Dedifferentiated amniotic fluid mesenchymal stem cell (primary cell): ENCODE results near the gene FOXP3.

Experiments
- DNase-seq: peaks from one replicate; pipeline ENCODE4 v3.0.0-alpha.2; 2016; ENCODE audit errors: extremely low spot score

The FOXP3 gene

DNA sequence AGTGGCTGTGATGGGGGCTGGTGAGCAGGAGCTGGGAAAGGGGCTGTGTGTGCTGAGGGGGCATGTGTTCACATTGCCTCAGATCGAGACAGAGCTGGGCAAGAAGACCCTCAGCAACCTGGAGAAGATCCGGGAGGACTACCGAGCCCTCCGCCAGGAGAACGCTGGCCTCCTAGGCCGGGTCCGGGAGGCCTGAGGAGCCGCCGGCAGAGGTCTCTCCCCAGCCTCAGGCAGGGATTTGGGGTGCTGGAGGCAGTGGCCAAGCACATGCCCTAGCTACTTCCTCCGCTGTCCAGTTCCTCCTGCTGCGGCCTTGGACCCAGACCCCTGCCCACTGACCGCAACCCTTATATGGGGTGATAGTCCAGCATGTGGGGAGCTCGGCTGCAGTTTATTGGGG lies 14.4 kb downstream of the FOXP3 start:
- no peak for DNase-seq

DNA sequence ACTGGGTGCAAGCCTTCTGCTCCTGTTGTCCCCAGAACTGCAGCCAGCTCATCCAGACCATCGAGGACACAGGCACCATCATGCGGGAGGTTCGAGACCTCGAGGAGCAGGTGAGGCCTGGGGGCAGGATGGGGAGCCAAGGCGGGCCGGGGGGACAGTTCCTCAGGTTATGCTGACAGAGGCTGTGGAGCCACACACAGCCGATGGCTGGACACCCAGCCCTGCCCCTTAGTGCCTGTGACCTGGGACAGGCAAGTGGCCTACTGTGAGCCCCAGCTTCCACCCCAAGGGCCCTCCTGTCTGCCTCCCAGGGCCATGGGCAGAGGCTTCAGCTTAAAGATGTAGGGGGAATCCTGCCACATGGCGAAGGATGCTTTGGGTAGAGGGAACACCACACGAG lies 14.9 kb downstream of the FOXP3 start:
- DNase-seq, result no peak

DNA sequence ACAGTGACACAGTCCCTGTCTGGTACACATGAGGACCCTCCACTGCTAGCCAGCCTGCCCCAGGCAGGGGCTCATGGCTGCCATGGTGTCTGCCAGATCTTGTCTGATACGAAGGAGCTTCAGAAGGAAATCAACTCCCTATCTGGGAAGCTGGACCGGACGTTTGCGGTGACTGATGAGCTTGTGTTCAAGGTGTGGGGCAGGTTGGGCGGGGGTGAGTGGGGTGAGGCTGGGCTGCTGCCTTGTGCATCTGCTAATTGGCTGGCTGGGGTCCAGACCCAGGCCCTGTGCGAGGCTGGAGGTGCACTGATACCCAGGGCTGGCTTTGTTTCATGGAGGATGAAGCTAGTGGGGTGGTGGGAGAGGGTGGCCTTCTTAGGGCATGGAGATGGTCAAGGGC lies 15.4 kb downstream of the FOXP3 start:
- no peak for DNase-seq

DNA sequence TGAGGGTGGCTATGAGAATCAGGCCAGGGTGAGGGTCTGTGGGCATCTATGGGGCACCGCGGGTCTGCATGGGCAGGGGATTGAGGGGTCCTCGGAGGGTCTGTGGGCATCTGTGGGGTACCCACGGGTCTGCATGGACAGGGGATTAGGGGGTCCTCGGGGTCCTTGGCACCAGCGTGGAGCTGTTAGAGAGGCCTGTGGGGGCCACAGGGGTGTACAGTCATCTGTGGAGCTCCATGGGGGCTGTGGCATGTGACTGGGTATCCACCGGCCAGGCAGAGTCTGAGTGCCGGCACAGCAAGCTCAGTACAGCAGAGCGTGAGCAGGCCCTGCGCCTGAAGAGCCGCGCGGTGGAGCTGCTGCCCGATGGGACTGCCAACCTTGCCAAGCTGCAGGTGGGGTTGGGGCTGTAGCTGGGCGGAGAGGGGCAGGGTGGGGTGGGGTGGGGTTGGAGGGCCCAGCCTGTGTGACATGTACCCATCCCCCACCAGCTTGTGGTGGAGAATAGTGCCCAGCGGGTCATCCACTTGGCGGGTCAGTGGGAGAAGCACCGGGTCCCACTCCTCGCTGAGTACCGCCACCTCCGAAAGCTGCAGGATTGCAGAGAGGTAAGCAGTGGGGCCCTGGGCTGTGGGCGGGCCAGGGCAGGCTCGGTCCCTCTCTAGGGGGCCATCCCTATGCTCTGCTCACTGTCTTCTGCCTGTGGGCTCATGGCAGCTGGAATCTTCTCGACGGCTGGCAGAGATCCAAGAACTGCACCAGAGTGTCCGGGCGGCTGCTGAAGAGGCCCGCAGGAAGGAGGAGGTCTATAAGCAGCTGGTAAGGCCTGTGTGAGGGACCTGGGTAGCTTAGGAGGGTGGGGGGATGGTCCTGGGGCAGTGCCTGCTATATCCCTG lies 16.3 kb downstream of the FOXP3 start:
- DNase-seq, result no peak

DNA sequence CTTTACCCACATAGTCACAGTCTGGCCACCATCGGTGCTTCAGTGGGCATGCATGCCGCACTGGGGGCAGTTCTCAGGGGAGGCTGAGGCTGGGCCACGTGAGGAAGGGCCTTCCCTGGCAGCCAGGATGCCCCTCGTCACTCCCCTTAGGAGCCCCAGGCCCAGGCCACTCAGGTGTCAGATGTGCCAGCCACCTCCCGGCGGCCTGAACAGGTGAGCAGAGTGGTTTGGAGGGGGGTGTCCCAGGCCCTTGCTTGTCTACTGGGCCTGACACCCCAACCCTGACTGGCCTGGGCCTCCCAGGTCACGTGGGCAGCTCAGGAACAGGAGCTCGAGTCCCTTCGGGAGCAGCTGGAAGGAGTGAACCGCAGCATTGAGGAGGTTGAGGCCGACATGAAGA lies 17.2 kb downstream of the FOXP3 start:
- DNase-seq, result no peak

DNA sequence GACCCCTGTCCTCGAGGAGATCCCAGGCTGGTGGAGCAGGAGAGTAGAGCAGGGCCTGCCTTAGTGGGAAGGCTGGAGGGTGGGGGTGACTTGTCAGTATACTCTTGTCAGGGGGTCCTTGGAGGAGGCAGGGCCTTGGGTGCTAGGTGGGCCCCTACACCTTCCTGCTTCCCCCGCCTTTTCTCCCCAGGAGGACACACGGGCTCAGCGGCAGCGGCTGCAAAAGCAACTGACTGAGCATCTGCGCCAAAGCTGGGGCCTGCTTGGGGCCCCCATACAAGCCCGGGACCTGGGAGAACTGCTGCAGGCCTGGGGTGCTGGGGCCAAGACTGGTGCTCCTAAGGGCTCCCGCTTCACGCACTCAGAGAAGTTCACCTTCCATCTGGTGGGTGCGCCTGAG lies 18.0 kb downstream of the FOXP3 start:
- no peak for DNase-seq

DNA sequence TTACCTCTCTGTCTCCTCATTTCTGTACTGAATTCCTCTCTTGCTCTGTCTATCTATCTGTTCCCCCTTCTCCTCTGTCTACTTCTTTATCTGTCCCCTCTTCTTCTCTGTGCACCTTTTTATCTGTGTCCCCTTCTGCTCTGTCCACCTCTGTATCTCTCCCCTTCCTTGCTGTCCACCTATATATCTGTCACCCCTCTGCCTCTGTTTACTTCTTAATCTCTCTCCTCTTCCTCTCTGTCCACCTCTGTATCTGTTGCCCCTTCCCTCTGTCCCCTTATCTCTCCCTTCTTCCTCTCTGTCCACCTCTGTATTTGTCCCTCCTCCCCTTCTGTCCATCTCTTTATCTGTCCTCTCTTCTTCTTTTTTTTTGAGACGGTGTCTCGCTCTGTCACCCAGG lies 20.3 kb downstream of the FOXP3 start:
- no peak for DNase-seq

DNA sequence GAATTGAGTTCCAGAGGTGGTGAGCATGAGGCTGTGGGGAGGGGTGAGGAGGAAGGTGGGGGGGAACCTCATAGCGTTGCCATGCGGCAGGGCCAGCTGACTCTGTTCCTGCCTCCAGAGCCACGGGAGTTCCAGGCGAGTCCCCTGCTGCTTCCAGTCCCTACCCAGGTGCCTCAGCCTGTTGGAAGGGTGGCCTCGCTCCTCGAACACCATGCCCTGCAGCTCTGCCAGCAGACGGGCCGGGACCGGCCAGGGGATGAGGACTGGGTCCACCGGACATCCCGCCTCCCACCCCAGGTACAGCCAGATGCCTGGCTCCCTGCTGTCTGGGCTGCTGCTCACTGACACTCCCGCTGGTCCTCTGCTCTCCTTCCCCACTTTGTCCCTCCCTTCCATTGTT lies 21.3 kb downstream of the FOXP3 start:
- DNase-seq, result no peak

DNA sequence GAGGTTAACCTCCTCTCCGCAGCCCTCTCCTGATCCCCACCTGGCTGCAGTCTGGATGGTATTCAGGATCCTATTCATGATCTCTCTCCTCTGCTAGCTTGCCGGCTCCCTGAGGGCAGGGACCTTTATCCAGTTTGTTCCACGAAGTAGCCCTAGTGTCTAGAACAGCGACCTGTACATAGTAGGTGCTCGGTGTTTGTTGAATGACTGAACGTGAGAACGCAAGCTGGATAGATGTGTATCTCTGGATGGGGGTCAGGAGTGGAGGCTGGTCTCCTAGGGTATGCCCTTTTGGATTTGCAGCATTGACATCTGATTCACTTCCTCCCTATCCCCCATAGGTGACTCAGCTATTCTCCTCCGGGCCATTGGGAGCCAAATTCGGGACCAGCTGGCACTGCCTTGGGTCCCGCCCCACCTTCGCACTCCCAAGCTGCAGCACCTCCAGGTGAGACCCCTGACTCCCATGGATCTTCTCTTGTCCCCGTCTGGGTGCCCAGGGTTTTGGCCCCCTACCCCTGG lies 21.9 kb downstream of the FOXP3 start:
- DNase-seq, result no peak

DNA sequence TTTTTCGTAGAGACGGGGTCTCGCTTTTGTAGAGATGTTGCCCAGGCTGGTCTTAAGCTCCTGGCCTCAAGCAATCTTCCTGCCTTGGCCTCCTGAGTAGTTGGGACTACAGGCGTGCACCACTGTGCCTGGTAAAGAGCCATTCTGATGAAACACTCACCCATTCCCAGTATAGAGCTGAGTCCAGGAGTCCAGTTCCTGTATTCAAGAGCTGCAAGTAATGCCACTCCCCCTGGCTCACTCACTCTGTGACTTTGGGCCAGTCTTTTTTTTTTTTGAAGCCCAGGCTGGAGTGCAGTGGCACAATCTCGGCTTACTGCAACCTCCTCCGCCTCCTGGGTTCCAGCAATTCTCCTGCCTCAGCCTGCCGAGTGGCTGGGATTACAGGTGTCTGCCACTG lies 25.8 kb downstream of the FOXP3 start:
- no peak for DNase-seq

DNA sequence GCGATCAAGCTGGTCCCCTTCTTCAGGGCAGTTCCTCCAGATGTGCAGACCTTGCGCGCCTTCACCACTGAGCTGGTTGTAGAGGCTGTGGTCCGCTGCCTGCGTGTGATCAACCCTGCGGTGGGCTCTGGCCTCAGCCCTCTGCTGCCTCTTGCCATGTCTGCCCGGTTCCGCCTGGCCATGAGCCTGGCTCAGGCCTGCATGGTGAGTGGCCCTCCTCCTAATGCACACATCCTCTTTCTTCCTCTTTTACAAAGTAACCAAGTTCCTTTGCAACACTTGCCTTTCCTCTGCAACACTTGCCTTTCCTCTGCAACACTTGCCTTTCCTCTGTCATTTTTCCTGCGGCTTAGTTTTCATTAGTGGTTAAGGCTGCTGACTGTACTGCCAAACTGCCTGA lies 27.4 kb downstream of the FOXP3 start:
- DNase-seq, result no peak

DNA sequence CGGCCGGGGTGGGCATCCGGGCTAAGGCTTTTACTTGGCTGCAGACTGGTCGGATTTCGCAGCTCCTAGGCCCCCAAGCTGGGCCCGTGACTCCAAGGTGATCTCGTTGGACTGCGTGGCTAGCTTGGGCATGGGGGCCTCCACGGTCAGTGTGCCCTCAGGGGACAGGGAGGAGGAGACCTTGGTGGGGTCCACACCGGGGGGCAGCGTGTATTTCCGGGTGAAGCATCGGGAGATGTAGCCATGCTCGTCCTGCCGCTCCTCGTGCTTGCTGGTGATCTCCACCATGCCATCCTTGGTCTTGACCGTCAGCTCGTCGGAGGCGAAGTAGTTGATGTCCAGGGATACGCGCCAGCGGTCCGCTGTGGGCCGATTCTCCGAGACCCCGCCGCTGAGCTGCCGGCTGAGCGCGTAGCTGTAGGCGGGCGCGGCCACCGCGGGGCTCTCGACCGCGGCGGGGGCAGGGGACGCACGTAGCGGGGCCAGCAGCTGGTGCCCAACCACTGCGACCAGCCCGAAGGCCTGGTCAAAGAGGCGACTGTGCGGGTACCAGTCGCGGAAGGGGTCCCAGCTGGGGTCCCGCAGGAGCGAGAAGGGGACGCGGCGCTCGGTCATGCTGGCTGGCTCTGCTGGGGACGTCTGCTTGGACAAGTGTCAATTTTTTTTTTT lies 30.5 kb downstream of the FOXP3 start:
- no peak for DNase-seq

DNA sequence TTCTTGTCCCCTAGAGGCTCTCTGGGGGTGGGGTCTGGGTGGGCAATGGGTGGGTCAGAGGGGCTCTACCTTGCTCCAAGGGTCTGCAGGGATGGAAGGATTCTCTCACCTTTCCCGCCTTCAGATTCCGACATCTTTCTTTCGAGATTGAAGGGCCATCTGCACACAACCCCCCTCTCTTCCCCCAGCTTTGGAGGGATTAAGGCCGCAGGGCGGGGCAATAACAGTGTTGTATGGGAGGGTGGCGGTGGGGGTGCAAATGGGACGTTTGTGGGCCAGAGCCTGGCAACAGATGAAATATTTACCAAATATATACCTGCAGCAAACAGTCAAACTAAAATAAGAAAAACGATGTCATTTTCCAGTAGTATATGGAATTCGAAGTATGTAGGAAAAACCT lies 31.3 kb downstream of the FOXP3 start, which contains the start of gene CACNA1F:
CACNA1F (minus strand) TSS at position 165 of the 400 bp plus-strand sequence; CDS start at position 134, 31 bp downstream.
- no peak for DNase-seq

DNA sequence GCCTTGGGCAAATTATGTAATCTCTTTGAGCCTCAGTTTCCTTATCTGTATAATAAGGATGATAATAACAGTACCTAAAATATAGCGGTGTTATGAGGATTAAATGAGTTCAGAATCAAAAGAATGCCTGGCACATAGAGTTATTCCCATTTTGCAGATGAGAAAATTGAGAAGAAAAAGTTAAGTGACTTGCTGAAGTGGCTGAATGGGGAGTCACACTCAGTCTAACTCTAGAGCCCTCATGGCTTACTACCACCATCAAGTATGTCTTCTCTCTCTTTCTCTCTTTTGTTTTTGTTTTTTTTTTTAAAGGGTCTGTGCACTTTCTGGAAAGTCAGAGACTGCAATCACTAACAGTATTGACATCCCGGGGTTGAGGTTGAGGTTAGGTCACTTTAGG lies 32.0 kb downstream of the FOXP3 start:
- DNase-seq, result no peak

DNA sequence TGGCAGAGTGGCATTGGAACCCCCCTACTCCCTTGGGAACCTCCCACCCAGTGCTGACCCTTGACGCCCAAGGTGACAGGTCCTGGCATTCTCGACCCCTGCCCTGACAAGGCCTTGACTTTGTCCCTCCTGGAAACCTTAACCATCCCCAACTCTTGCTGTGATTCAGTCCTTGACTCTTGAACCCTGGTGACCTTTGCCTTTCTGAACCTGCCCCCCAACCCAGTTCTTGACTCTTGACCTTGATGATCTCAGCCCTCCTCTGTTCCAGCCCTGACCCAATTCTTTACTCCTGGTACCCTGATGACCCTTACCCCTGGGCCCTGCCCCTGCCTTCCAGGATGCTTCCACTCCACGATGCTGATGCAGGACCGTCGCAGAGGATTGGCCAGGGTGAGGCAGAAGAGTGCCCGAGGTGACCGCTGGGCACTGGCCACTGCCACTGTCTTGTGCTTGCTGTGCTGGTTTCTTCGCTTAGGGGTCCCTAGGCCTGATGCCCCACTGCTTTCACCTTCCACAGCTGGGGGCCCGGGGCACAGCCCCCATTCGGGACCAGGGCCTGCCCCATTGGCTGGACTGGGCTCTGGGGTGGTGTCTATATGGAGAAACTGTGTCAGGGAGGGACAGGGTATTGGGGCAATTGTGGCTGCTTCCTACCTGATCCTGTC lies 33.0 kb downstream of the FOXP3 start:
- no peak for DNase-seq

DNA sequence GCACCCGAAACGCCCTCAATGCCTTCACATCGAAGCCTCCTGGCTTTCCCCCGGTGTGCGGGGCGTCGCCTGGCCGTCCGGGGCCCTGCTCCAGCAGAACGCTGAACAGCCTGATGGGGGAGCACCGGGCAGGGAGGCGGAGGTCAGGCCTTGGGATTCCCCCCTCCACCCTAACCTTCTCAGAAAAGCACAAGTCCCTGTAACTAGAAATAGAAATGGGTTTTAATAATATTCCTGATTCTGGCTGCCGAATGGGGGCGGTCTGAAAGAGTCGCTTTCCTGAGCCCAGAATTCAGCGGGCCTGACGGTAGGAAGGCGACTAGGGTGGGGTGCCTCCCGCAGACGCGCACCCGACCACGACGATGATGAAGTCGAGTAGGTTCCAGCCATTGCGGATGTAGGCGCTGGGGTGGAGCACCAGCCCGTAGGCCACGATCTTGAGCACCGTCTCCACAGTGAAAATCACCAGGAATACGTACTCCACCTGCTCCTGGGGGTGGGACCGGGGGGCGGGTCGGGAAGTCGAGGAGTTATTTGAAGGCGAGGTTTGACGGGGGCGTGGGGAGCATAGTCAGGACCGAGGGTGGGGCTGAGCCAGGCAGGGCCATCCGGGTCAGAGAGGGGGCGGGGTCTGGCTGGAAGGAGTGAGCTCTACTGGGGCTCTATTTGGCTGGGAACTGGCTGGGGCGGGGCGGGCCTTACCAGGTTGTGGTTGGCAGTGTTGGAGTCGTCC lies 33.8 kb downstream of the FOXP3 start:
- DNase-seq, result no peak

DNA sequence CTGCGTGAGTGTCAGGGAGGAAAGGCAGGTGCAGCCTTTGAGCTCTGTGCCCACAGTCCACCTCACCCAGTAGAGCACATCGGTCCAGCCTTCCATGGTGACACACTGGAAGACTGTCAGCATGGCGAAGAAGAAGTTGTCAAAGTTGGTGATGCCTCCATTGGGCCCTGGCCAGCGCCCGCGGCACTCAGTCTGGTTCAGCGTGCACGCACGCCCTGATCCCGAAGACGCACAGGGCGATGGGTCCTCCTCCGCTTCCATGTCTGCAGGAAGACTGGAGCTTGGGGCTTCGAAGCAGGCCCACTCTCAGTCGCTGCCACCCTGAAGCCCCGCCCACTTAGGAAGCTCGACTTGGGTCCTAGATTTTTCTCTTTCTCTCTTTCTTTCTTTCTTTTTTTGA lies 36.3 kb downstream of the FOXP3 start:
- no peak for DNase-seq

DNA sequence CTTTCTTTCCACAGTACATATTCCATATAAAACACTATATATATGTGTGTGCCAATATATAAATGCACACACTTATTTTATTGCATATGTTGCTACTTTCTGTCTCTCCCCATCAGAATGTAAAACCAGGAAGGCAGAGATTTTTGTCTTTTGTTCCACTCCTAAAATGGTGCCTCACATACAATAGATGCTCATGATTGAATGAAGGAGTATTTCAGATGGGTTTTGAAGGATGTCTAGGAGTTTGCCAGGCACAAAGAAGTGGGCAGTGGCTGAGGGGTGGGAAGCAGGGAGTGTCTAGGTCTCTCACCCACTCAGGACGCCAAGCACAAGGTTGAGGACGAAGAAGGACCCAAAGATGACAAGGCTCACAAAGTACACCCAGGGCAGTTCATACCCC lies 36.8 kb downstream of the FOXP3 start:
- DNase-seq, result no peak

DNA sequence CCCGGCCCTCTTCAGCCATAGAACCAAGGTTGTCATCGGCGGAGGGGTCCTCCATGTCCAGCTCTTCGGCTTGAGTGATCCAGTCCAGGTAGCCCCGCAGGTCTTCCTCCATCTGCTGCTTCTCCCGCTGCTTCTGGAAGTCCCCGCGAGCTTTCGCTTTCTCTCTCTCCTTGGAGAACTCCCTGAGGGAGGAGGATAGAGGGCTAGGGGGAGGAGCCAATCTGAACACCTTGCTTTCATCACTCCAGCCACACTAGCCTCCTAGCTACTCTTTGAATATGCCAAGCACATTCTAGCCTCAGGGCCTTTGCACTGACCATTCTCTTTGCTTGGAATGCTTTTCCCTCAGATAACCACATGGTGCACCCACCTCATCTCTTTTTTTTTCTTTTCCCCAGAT lies 37.6 kb downstream of the FOXP3 start:
- DNase-seq, result no peak

DNA sequence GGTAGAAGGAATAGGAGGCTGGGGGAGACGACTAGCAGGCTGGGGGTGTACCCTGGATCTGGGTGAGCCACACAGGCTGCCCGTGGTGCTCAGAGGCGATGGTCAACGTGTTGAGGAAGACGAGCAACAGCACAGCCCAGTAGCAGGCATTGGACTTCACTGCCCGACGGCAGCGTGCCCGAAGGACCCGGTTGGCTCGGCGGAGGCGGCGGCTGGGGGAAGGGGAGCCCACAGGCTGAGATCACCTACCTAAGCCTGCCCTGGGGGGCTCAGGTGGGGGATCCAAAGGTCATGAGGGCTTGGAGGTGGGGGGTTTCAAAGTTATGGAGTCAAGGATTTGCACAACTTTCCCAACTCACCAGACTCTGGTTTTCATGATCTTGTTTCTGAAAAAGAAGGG lies 38.7 kb downstream of the FOXP3 start:
- no peak for DNase-seq

DNA sequence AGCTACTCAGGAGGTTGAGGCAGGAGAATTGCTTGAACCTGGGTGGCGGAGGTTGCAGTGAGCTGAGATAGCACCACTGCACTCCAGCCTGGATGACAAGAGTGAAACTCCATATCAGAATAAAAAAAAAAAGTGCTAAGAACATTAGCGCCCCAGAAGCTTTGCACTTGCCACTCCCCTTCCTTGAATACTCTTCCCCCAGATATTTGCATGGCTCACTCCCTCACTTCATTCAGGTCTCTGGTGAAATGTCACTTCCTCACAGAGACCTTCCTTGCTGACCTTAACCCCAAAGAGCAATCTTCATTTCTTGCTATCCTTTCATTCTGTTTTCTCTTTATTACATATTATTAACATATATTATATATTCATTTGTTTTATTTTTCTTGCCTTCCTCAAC lies 42.6 kb downstream of the FOXP3 start:
- no peak for DNase-seq

DNA sequence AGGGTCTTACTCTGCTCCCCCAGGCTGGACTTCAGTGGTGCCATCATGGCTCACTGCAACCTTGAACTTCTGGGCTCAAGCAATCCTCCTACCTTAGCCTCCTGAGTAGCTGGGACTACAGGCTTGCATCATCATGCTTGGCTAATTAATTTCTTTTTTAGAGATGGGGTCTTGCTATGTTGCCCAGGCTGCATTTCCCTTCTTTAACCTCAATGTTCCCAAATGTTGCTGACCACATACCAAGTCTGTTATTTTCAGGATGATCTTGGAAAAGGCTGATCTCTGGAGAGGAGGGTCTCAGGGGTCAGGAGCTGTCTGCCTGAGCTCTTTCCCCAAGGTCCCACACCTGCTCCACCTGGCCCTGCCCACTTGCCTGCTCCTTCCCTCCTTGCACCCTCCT lies 44.4 kb downstream of the FOXP3 start:
- no peak for DNase-seq
